ENCODE results near the gene VRTN. TPM values are rescaled to one million over a fixed set of nuclear protein-coding genes. Genes with fewer than 3 reads are reported as not detected.
"Not testable (repeated sequence)": the region's sequence is repeated elsewhere in the genome, so short reads cannot be mapped to it uniquely, and the experiment has no call there.

Gene VRTN
- total and polyA plus RNA-seq, 2 of the 13 experiments (the other 11 are each of a cell fraction or from before 2014, with no cell fraction given), result not detected

GRCh38 chr14:74389980-74390379, 41.7 kb downstream of the VRTN start:
- in situ Hi-C loops (cut with HindIII; ENCODE audit: extremely low pct_ligation_motif_present, low pct_unique_long_range_greater_than_20kb) (no loop called here), intact Hi-C loops (cut with micrococcal nuclease; ENCODE audit: unreplicated experiment) (no loop called here)
- Histone ChIP-seq H3K27me3 (ENCODE audit: control insufficient read depth in 1 of 2, insufficient read depth in 2 of 2, low read length in 2 of 2) (peaks cover 1 to 28% of the 10 kb centered on the region in 2 experiments; a peak in 2 of 5 replicates), H3K9ac (ENCODE audit: insufficient read depth, low read depth, low read length) (no peak overlapping the region), H2AFZ (ENCODE audit: low read length) (no peak overlapping the region), H3K9me3 (ENCODE audit: low read length) (no peaks in the 10 kb centered on the region), H3K4me3 (replicated peaks in 1 of 3; ENCODE audit: insufficient read depth in 1 of 3, low read depth in 2 of 3, low read length in 3 of 3) (no peak overlapping the region), H3K4me2 (ENCODE audit: low read depth, low read length) (no peak overlapping the region), H3K27ac (ENCODE audit: extremely low read length, insufficient read depth, low read length) (no peak overlapping the region), H3K36me3 (replicated peaks in 1 of 2; ENCODE audit: control insufficient read depth in 1 of 2, insufficient read depth in 2 of 2, low read length in 2 of 2) (no peaks in the 10 kb centered on the region), H4K20me1 (ENCODE audit: insufficient read depth, low read length) (no peaks in the 10 kb centered on the region), H3K4me1 (ENCODE audit: insufficient read depth, low read length) (no peaks in the 10 kb centered on the region), H3K79me2 (ENCODE audit: insufficient read depth, low read length) (no peaks in the 10 kb centered on the region)
- FAIRE-seq (no peak), ATAC-seq (no peak), DNase-seq (ENCODE audit: low spot score) (no peak)
- WGBS (ENCODE audit: low lambda C conversion rate), result 44% methylated on average over 6 of the region's 7 CpGs
- ChIA-PET POLR2A (no interaction called here), CTCF (ENCODE audit: low intra/inter-chr PET ratio, low total read pairs) (no interaction called here)
- no peak for TF ChIP-seq ZZZ3 (CRISPR knock-in tag; IDR thresholded peaks at IDR 0.05; ENCODE audit: borderline replicate concordance)
- TF ChIP-seq, protein P1, sequence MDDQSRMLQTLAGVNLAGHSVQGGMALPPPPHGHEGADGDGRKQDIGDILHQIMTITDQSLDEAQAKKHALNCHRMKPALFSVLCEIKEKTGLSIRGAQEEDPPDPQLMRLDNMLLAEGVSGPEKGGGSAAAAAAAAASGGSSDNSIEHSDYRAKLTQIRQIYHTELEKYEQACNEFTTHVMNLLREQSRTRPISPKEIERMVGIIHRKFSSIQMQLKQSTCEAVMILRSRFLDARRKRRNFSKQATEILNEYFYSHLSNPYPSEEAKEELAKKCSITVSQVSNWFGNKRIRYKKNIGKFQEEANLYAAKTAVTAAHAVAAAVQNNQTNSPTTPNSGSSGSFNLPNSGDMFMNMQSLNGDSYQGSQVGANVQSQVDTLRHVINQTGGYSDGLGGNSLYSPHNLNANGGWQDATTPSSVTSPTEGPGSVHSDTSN (CRISPR knock-in tag; IDR thresholded peaks at IDR 0.05; ENCODE audit: borderline replicate concordance), result no peak
- no TSS peak for BruUV-seq (replicated peaks)

DNA sequence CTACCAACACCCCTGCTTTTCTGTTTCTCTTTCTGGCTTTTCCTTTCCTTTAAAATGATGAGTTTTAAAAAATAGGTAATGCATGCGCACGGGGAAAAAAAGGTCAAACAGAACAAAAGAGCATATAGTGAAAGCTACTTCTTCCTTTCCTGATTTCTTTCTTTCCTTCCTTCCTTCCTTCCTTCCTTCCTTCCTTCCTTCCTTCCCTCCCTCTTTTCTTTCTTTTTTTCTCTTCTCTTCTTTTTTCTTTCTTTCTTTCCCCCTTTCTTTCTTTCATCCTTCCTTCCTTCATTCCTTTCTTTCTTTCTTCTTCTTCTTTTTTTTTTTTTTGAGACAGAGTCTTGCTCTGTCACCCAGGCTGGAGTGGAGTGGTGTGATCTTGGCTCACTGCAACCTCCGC, 42.2 kb downstream of the VRTN start:
- 91% methylated on average over 3 of the region's 3 CpGs for WGBS (ENCODE audit: low lambda C conversion rate)
- H3K9ac ChIP-seq (ENCODE audit: insufficient read depth, low read depth, low read length); H3K79me2 ChIP-seq (ENCODE audit: insufficient read depth, low read length); in situ Hi-C loops (cut with HindIII; ENCODE audit: extremely low pct_ligation_motif_present, low pct_unique_long_range_greater_than_20kb); H3K36me3 ChIP-seq (replicated peaks in 1 of 2; ENCODE audit: control insufficient read depth in 1 of 2, insufficient read depth in 2 of 2, low read length in 2 of 2); CTCF ChIA-PET (ENCODE audit: low intra/inter-chr PET ratio, low total read pairs); FAIRE-seq; H3K4me1 ChIP-seq (ENCODE audit: insufficient read depth, low read length); H4K20me1 ChIP-seq (ENCODE audit: insufficient read depth, low read length); ATAC-seq; BruUV-seq (replicated peaks); H3K4me2 ChIP-seq (ENCODE audit: low read depth, low read length); H3K27ac ChIP-seq (ENCODE audit: extremely low read length, insufficient read depth, low read length); DNase-seq (ENCODE audit: low spot score); H3K9me3 ChIP-seq (ENCODE audit: low read length); H2AFZ ChIP-seq (ENCODE audit: low read length); POLR2A ChIA-PET; H3K4me3 ChIP-seq (replicated peaks in 1 of 3; ENCODE audit: insufficient read depth in 1 of 3, low read depth in 2 of 3, low read length in 3 of 3); intact Hi-C loops (cut with micrococcal nuclease; ENCODE audit: unreplicated experiment): not testable (repeated sequence)
- H3K27me3 ChIP-seq (ENCODE audit: control insufficient read depth in 1 of 2, insufficient read depth in 2 of 2, low read length in 2 of 2), result peaks cover 1 to 30% of the 10 kb centered on the region in 2 experiments; a peak in 2 of 5 replicates

All from HepG2 (cell line).